Measurements from ENCODE around the gene AJAP1.

AJAP1 gene

DNA sequence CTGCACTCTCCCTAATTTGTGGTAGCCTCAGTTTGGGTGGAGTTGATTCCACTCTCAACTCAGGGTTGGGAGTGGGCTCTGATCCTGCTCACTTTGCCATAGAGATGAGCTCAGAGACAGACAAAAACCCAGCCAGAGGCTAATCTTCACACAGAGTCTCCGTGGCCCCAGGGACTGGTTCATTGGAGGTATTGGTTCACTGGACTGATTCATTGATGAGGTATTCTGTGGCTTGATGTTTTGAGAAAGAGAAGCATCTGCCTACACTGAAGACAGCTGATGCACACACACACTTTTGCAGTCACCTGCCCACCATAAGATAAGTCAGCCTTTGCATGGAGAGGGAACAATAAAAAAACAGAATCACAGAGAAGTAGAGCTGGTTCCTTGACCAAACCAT is 183.8 kb downstream of the AJAP1 start:
- no peak for ATAC-seq
- TF ChIP-seq GLIS3 (CRISPR knock-in tag; IDR thresholded peaks at IDR 0.05), result no peak
- TF ChIP-seq ZFP3 (CRISPR knock-in tag; IDR thresholded peaks at IDR 0.05), result no peak
- no peak for TF ChIP-seq TOX (CRISPR knock-in tag; IDR thresholded peaks at IDR 0.05; ENCODE audit: borderline replicate concordance)
- no peak for TF ChIP-seq ZNF8 (CRISPR knock-in tag; IDR thresholded peaks at IDR 0.05)
- no peak for TF ChIP-seq RARB (CRISPR knock-in tag; IDR thresholded peaks at IDR 0.05)
- TF ChIP-seq SNAI2 (CRISPR knock-in tag; IDR thresholded peaks at IDR 0.05), result no peak
- TF ChIP-seq, protein P1, sequence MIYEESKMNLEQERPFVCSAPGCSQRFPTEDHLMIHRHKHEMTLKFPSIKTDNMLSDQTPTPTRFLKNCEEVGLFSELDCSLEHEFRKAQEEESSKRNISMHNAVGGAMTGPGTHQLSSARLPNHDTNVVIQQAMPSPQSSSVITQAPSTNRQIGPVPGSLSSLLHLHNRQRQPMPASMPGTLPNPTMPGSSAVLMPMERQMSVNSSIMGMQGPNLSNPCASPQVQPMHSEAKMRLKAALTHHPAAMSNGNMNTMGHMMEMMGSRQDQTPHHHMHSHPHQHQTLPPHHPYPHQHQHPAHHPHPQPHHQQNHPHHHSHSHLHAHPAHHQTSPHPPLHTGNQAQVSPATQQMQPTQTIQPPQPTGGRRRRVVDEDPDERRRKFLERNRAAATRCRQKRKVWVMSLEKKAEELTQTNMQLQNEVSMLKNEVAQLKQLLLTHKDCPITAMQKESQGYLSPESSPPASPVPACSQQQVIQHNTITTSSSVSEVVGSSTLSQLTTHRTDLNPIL (CRISPR knock-in tag; IDR thresholded peaks at IDR 0.05; ENCODE audit: low read depth), result no peak
- TF ChIP-seq TSHZ2 (CRISPR knock-in tag; IDR thresholded peaks at IDR 0.05), result no peak
- no peak for TF ChIP-seq OSR1 (CRISPR knock-in tag; IDR thresholded peaks at IDR 0.05)
- TF ChIP-seq ZNF70 (CRISPR knock-in tag; IDR thresholded peaks at IDR 0.05), result no peak
- no peak for TF ChIP-seq ZFP30 (CRISPR knock-in tag; IDR thresholded peaks at IDR 0.05)
- TF ChIP-seq ISL1 (CRISPR knock-in tag; IDR thresholded peaks at IDR 0.05), result no peak
- TF ChIP-seq, protein P2, sequence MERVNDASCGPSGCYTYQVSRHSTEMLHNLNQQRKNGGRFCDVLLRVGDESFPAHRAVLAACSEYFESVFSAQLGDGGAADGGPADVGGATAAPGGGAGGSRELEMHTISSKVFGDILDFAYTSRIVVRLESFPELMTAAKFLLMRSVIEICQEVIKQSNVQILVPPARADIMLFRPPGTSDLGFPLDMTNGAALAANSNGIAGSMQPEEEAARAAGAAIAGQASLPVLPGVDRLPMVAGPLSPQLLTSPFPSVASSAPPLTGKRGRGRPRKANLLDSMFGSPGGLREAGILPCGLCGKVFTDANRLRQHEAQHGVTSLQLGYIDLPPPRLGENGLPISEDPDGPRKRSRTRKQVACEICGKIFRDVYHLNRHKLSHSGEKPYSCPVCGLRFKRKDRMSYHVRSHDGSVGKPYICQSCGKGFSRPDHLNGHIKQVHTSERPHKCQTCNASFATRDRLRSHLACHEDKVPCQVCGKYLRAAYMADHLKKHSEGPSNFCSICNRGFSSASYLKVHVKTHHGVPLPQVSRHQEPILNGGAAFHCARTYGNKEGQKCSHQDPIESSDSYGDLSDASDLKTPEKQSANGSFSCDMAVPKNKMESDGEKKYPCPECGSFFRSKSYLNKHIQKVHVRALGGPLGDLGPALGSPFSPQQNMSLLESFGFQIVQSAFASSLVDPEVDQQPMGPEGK (CRISPR knock-in tag; IDR thresholded peaks at IDR 0.05; ENCODE audit: borderline replicate concordance), result no peak
- no peak for TF ChIP-seq ARNTL (CRISPR knock-in tag; IDR thresholded peaks at IDR 0.05; ENCODE audit: borderline replicate concordance, low read depth)
- no peak for TF ChIP-seq ESRRG (CRISPR knock-in tag; IDR thresholded peaks at IDR 0.05)
- TF ChIP-seq, protein P3, sequence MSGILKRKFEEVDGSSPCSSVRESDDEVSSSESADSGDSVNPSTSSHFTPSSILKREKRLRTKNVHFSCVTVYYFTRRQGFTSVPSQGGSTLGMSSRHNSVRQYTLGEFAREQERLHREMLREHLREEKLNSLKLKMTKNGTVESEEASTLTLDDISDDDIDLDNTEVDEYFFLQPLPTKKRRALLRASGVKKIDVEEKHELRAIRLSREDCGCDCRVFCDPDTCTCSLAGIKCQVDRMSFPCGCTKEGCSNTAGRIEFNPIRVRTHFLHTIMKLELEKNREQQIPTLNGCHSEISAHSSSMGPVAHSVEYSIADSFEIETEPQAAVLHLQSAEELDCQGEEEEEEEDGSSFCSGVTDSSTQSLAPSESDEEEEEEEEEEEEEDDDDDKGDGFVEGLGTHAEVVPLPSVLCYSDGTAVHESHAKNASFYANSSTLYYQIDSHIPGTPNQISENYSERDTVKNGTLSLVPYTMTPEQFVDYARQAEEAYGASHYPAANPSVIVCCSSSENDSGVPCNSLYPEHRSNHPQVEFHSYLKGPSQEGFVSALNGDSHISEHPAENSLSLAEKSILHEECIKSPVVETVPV (CRISPR knock-in tag; IDR thresholded peaks at IDR 0.05), result no peak
- no peak for TF ChIP-seq CSDC2 (CRISPR knock-in tag; IDR thresholded peaks at IDR 0.05)
- TF ChIP-seq TCF4 (CRISPR knock-in tag; IDR thresholded peaks at IDR 0.05; ENCODE audit: borderline replicate concordance), result no peak
- TF ChIP-seq, protein P4, sequence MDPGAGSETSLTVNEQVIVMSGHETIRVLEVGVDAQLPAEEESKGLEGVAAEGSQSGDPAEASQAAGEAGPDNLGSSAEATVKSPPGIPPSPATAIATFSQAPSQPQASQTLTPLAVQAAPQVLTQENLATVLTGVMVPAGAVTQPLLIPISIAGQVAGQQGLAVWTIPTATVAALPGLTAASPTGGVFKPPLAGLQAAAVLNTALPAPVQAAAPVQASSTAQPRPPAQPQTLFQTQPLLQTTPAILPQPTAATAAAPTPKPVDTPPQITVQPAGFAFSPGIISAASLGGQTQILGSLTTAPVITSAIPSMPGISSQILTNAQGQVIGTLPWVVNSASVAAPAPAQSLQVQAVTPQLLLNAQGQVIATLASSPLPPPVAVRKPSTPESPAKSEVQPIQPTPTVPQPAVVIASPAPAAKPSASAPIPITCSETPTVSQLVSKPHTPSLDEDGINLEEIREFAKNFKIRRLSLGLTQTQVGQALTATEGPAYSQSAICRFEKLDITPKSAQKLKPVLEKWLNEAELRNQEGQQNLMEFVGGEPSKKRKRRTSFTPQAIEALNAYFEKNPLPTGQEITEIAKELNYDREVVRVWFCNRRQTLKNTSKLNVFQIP (CRISPR knock-in tag; IDR thresholded peaks at IDR 0.05; ENCODE audit: borderline replicate concordance, low read depth), result no peak
- TF ChIP-seq ZNF565 (CRISPR knock-in tag; conservative IDR thresholded peaks at IDR 0.05; ENCODE audit: low read depth), result no peak
